HL-60 (cell line): ENCODE measurements around the gene AIG1.

Source experiments
- DNase-seq, 2 experiments: peaks; one replicate each; pipeline ENCODE4 v3.0.0-alpha.2; 2010 to 2020; ENCODE audit warnings: low read depth in 1 of 2, low spot score in 1 of 2
- H3K27ac ChIP-seq: fragments of 250-450 bp; sonication (Bioruptor Pico); replicated peaks from 2 replicates; pipeline ENCODE4 v1.5.1; 2020; ENCODE audit warnings: mild to moderate bottlenecking, moderate library complexity
- H3K27me3 ChIP-seq: fragments of 250-450 bp; sonication (Bioruptor Pico); 2 replicates; pipeline ENCODE4 v1.5.1; 2021; ENCODE audit warnings: mild to moderate bottlenecking, moderate library complexity; ENCODE audit not compliant: insufficient read depth, poor library complexity, severe bottlenecking
- H3K4me3 ChIP-seq: replicated peaks from 2 replicates; pipeline ENCODE4 v1.5.1; 2011; ENCODE audit warnings: mild to moderate bottlenecking, control low read depth, low read length; ENCODE audit not compliant: insufficient read depth
- CTCF ChIP-seq: IDR thresholded peaks from one replicate; pipeline ENCODE4 v1.5.1; 2011; ENCODE audit warnings: low read length, control low read depth, inconsistent platforms; ENCODE audit not compliant: insufficient read depth
- GABPA ChIP-seq: IDR thresholded peaks from 2 replicates; pipeline ENCODE4 v1.6.1; 2012; ENCODE audit warnings: low read depth
- POLR2AphosphoS5 ChIP-seq: IDR thresholded peaks from 2 replicates; pipeline ENCODE4 v1.6.1; 2012; ENCODE audit warnings: low read depth
- REST ChIP-seq: IDR thresholded peaks from 2 replicates; pipeline ENCODE4 v1.6.1; 2012; ENCODE audit warnings: low read depth; ENCODE audit not compliant: insufficient replicate concordance
- SPI1 ChIP-seq: IDR thresholded peaks from 2 replicates; pipeline ENCODE4 v1.6.1; 2012; ENCODE audit warnings: low read depth, mild to moderate bottlenecking, borderline replicate concordance

Gene AIG1

GRCh38 chr6:143052282-143052681 lies 8.4 kb upstream of the AIG1 start:
- no peak for DNase-seq
- TF ChIP-seq GABPA (no peak), POLR2AphosphoS5 (no peak), REST (no peak), CTCF (no peak), SPI1 (no peak)
- no peak overlapping the region for H3K27ac ChIP-seq
- no peaks in the 10 kb centered on the region for H3K27me3 ChIP-seq
- H3K4me3 ChIP-seq, result no peak overlapping the region

DNA sequence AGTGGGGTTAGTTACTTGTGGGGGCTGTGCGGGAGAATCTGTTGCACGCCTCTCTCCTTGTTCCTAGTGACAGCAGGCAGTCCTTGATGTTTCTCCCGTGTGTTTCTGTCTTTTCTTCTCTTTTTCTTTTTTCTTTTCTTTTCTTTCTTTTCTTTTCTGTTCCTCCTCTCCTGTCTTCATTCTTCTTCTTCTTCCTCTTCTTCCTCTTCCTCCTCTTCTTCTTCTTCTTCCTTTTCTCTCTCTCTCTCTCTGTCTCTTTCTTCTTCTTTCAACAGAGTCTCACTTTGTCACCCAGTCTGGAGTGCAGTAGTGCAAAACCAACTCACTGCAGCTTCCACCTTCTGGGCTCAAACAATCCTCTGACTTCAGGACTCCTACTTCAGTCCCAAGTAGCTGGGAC lies 6.8 kb upstream of the AIG1 start:
- no peak for TF ChIP-seq SPI1
- no peak for TF ChIP-seq GABPA
- TF ChIP-seq CTCF, result no peak
- TF ChIP-seq POLR2AphosphoS5, result no peak
- TF ChIP-seq REST, result no peak
- no peak for DNase-seq
- H3K4me3 ChIP-seq, result no peak overlapping the region
- no peaks in the 10 kb centered on the region for H3K27me3 ChIP-seq
- H3K27ac ChIP-seq, result no peak overlapping the region

- no peaks in the 10 kb centered on the region for H3K27me3 ChIP-seq
- TF ChIP-seq POLR2AphosphoS5 (no peak), CTCF (no peak), REST (no peak), GABPA (no peak), SPI1 (no peak)
- DNase-seq, result no peak
- no peak overlapping the region for H3K27ac ChIP-seq
- H3K4me3 ChIP-seq, result no peak overlapping the region
Observed at GRCh38 chr6:143054329-143054728, 6.4 kb upstream of the AIG1 start.
